ENCODE measurements around the gene AKNA.
"Not testable (repeated sequence)": the region's sequence is repeated elsewhere in the genome, so short reads cannot be mapped to it uniquely, and the experiment has no call there.

- TF ChIP-seq EZH2 (IDR thresholded peaks at IDR 0.05; ENCODE audit: low read depth); CTCF (conservative IDR thresholded peaks at IDR 0.05): not testable (repeated sequence)
These were observed 65.5 kb downstream of the AKNA start for GRCh38 chr9:114322160-114322818.

Data from PC-9 (cell line).